Measurements from ENCODE around the gene TATDN2. TPM values are rescaled to one million over a fixed set of nuclear protein-coding genes. Genes with fewer than 3 reads are reported as not detected.

TATDN2 gene
- total RNA-seq, 1 experiment from 2014 or later: 34.2 TPM

DNA sequence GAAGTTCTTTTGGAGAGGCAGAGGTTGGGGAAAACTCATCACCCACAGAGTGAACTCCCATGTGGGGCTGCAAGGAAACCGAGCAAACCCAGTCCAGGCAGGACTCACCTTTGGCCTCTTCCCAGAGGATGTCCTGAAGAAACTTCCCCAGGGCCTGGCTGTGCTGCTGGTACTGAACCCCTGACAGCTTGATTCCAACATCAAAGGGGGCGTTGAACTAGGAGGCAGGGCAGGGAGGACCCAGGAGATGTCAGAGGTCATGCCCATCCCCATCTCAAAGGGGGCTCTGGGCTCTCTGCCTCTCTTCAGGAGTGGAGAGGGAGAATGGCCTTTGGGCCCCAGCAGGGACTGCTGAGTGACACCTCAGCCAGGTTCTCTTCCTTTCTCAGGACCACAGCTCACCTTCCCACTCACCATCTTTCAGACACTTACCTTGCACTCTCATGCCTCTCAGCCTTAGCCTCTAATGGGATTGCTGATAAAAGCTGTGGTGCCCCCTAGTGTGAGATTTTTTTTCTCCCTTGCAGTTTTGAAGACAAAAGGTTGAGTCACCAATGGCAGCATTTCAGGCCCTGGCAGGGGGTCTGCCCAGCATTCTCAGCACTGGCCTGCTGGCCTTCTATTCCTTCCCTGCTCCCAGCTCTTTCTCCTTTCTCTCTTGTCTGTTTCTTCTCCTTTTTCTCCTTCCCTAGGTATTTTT is 38.5 kb downstream of the TATDN2 start:
- no peaks in the 10 kb centered on the region for H3K9me3 Mint-ChIP-seq (ENCODE audit: low read depth, unreplicated experiment)
- no peak overlapping the region for H3K4me3 Mint-ChIP-seq (ENCODE audit: low read depth, unreplicated experiment)
- H3K36me3 Mint-ChIP-seq (ENCODE audit: insufficient read depth, unreplicated experiment): peaks cover 45% of the 10 kb centered on the region
- H3K4me1 Mint-ChIP-seq (ENCODE audit: low read depth, unreplicated experiment): no peaks in the 10 kb centered on the region
- no TSS peak for BruUV-seq (replicated peaks)
- H3K27me3 Mint-ChIP-seq (ENCODE audit: unreplicated experiment): no peaks in the 10 kb centered on the region
- TF ChIP-seq CTCF (IDR thresholded peaks at IDR 0.05; ENCODE audit: unreplicated experiment): peak; percentile 20
- peak overlapping the region; percentile 26 for H3K27ac Mint-ChIP-seq (ENCODE audit: unreplicated experiment)
- CTCF ChIA-PET: no interaction called here
- DNase-seq: peak; percentile 66
- intact Hi-C loops (cut with micrococcal nuclease; ENCODE audit: unreplicated experiment): no loop called here

GRCh38 chr3:10287936-10288574 is 39.8 kb downstream of the TATDN2 start:
- TF ChIP-seq CTCF (IDR thresholded peaks at IDR 0.05; ENCODE audit: unreplicated experiment): no peak
- H3K4me1 Mint-ChIP-seq (ENCODE audit: low read depth, unreplicated experiment): no peaks in the 10 kb centered on the region
- no peak overlapping the region for H3K4me3 Mint-ChIP-seq (ENCODE audit: low read depth, unreplicated experiment)
- H3K27me3 Mint-ChIP-seq (ENCODE audit: unreplicated experiment): no peaks in the 10 kb centered on the region
- intact Hi-C loops (cut with micrococcal nuclease; ENCODE audit: unreplicated experiment): no loop called here
- H3K27ac Mint-ChIP-seq (ENCODE audit: unreplicated experiment): no peak overlapping the region
- no peaks in the 10 kb centered on the region for H3K9me3 Mint-ChIP-seq (ENCODE audit: low read depth, unreplicated experiment)
- CTCF ChIA-PET: interaction anchor here (0.6 to 0.7 kb wide), 2 partner anchors 96 to 253 kb away, joined by 3 to 4 read pairs; no protein-coding TSS in a partner anchor
- H3K36me3 Mint-ChIP-seq (ENCODE audit: insufficient read depth, unreplicated experiment): peaks cover 57% of the 10 kb centered on the region
- no TSS peak for BruUV-seq (replicated peaks)
- DNase-seq: no peak

- BruUV-seq (replicated peaks): no TSS peak
- H3K4me3 Mint-ChIP-seq (ENCODE audit: low read depth, unreplicated experiment): no peak overlapping the region
- no peak for DNase-seq
- TF ChIP-seq CTCF (IDR thresholded peaks at IDR 0.05; ENCODE audit: unreplicated experiment): no peak
- no peak overlapping the region for H3K27ac Mint-ChIP-seq (ENCODE audit: unreplicated experiment)
- intact Hi-C loops (cut with micrococcal nuclease; ENCODE audit: unreplicated experiment): no loop called here
- H3K36me3 Mint-ChIP-seq (ENCODE audit: insufficient read depth, unreplicated experiment): peaks cover 52% of the 10 kb centered on the region
- H3K4me1 Mint-ChIP-seq (ENCODE audit: low read depth, unreplicated experiment): no peaks in the 10 kb centered on the region
- H3K9me3 Mint-ChIP-seq (ENCODE audit: low read depth, unreplicated experiment): no peaks in the 10 kb centered on the region
- no peaks in the 10 kb centered on the region for H3K27me3 Mint-ChIP-seq (ENCODE audit: unreplicated experiment)
- CTCF ChIA-PET: no interaction called here
Measured at GRCh38 chr3:10288575-10288960, 40.3 kb downstream of the TATDN2 start.

DNA sequence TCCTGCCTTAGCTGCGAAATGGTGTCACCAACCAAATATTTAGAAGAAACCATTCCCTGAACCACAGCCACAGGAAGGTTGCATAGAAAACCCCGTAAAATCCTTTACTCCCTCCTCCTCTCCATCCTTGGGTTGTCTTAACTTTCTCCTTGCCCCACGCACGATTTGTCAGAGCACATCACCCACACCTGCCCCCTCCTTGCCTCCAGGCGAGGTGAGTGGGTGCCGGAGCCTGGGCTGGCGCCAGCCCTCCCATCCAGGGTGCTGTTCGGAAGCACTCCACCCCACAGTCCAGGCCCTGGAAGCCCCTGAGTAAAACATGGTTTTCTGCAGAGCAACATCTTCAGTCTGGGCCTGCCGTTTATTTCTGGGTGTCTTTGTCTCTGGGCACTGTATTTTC is 40.8 kb downstream of the TATDN2 start:
- H3K36me3 Mint-ChIP-seq (ENCODE audit: insufficient read depth, unreplicated experiment): peaks cover 51% of the 10 kb centered on the region
- CTCF ChIA-PET: no interaction called here
- intact Hi-C loops (cut with micrococcal nuclease; ENCODE audit: unreplicated experiment): no loop called here

More for the DNA sequence above, 40.8 kb downstream of the TATDN2 start:
- no TSS peak for BruUV-seq (replicated peaks)
- no peak for TF ChIP-seq CTCF (IDR thresholded peaks at IDR 0.05; ENCODE audit: unreplicated experiment)
- H3K9me3 Mint-ChIP-seq (ENCODE audit: low read depth, unreplicated experiment): no peaks in the 10 kb centered on the region
- no peak overlapping the region for H3K27ac Mint-ChIP-seq (ENCODE audit: unreplicated experiment)
- no peaks in the 10 kb centered on the region for H3K27me3 Mint-ChIP-seq (ENCODE audit: unreplicated experiment)
- no peak overlapping the region for H3K4me3 Mint-ChIP-seq (ENCODE audit: low read depth, unreplicated experiment)
- no peaks in the 10 kb centered on the region for H3K4me1 Mint-ChIP-seq (ENCODE audit: low read depth, unreplicated experiment)
- DNase-seq: no peak
